CD4-positive, alpha-beta T cell treated with Interleukin-15 for 1 hour (primary cell): ENCODE measurements around the gene CABP7.

ENCODE experiments used
- DNase-seq: peaks from one replicate; pipeline ENCODE4 v3.0.0-alpha.2; 2020

CABP7 gene

DNA sequence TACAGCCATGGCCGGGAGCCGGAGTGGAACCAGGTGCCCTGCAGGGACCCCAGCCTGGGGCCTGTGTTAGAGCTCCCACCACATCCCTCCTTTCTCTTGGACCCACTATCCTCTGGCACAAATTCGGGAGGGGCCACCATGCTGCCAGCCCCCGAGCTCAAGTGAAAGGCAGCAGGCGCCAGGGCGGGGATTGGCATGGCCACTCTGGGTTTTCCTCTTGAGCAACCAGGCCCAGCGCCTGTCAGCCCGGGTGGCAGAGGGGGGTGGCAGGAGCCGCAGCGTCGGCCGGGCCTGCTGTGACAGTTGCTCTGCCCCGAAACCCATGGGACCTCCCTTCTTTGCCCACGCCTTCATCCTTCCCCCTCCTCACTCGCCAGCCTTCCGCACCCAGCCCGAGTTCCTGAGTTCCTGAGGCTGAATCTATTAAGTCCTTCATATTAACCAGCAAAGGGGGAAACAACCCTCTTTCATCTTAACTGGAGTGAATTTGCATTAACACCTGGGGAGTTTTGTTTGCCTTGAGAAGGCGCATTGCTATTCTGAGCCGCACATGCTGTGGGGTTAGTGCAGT, 16.8 kb upstream of the CABP7 start:
- no peak for DNase-seq

DNA sequence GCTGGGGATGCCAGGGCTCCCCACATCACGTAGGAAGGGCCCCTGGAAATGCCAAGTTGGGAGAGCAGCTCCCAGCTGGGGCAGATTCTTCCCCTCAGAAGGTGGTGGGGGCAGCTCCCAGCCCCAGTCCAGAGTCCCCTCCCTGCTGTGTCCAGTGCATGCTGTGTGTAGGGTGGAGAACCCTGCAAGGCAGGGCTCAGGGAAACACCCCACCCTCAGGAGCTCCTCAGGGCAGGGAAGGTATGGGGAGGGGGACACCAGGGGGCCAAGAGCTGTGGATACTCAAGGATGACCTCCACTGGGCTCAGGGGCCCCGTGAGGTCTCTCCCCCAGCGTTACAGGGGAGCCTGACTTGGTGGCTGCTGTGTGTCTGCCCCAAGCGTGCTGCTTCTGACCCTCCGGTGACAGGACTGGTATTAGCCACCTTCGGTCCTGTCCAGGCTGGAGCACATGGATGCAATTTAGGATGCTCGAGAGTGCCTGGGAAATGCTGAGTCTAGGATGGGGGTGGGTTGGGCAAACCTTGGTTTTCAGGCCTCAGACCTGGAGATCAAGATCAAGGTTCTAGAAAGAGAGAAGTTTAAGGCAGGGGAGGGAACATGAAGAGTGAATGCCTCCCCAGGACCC, 16.1 kb upstream of the CABP7 start:
- DNase-seq: no peak

DNA sequence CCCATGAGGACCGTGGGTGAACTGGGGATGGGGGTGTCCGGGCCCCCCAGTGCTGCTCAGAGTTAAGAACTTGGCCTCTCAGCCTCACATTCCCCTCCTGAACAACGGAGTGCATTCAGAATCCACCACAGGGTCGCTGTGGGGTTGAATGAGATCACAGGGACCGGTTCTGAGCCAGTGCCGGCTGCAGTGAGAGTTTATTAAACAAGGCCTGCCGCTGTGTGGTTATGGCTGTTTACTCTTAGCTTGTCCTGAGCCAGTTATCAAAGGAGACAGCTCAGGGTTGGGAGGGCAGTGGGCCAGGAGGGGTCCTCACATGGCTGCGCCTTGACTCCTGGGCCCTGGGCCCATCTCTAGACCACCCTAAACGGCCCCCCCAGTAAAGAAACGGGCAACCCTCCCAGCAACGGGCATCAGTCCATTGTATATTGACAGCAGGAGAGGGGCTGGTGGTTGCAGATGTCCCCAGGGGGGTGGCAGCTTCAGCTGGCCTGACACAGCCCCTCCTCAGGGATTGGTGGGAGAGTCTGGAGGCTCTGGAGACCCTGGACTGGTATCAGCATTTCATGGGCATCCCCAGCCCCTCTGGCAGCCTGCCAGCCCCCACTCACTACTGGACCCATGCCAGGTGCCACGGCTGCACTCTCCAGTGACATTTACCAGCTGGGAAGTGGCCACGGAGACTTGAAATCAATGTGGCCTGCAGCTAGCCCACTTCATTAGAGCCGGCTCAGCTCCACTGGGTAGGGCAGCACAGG, 15.1 kb upstream of the CABP7 start:
- no peak for DNase-seq

DNA sequence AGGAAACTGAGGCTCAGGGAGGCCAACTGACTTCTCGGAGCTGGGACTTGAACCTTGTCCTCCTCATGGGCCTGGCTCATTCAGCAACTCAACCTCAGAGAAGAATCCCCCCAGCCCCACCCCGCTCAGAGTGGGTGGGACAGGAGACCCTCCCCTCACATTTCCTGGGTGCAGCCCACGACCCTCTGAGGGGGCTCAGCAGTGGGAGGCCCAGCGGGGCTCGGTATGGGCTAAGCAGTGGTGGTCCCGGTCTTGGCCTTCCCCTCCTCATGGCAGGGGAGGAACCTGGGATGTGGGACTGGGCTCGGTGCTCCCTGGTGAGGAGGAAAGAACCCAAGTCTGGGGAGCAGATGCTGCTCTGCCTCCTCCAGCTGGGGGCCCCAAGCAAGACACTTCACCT, 14.2 kb upstream of the CABP7 start:
- no peak for DNase-seq

DNA sequence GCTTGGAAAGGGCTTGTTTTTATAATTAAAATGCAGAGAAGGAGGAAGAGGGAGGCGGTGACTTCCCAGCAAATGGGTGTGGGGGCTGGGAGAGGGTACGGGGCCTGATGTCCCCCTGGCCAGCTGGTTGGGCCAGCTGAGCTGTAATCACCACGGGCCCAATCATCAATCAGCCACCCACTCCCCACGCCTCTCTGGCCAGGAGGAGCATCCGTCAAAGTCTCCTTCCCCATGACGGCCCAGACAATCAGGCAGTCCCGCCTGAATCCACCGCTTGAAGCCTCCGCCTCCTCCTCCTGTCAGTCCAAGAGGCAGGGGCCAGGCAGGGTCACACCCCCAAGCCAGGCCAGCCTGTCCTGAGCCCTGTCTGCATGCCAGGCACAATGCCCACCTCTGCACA, 13.3 kb upstream of the CABP7 start:
- DNase-seq: no peak

DNA sequence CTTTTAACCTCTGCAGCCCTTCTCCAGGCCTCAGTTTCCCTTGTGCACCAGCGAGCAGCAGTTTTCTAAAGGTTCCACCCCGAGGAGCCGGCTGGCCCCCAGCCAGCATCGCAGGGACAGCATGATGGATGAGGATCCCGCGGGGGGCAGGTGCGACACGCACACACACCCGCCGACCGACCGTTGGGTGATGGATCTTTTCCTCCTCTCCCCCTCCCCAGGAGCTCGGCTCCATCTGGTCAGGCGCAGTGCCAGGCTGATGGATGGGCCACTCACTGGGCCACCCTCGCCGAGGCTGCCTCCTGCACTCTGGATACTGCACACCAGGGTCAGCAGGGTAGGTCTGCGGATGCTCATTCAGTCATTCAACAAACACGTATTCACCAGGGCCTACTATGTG, 12.8 kb upstream of the CABP7 start:
- no peak for DNase-seq

DNA sequence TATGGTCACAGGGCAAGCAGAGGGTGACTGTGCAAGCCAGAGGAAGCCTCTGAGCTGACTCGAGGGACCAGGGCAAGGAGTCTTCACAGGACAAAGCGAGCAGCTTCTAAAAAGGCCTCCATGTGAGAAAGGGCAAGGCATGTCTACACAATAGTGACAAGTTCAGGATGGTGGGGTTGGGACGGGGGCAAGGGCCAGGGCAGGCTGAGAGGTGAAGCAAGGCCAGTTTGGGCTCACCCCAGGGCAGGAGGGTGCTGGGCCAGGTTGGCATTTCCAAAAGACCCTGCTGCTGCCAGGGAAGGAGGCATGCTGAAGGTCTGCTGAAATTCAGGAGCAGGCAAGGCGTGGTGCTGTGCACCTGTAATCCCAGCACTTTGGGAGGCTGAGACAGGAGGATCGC, 12.3 kb upstream of the CABP7 start:
- no peak for DNase-seq

DNA sequence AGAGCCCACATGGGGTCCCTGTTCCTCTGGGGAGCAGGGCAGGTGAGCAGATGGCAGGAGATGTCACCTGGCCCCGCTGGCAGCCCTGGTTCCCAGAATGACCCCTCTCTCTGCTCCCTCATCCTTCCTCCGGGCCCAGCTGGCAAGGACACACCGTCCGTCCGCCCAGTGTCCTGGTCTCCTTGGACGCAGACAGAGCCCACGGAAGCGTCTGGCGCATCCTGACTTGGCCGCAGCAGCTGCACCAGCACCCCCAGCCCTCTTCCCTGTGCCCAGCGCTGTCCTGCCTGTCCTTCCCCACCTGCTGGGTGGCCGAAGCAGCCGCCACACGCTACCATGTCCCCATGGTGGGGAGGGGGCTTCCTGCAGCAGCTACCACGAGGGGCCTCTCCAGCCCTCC, 9.6 kb upstream of the CABP7 start:
- DNase-seq: no peak

DNA sequence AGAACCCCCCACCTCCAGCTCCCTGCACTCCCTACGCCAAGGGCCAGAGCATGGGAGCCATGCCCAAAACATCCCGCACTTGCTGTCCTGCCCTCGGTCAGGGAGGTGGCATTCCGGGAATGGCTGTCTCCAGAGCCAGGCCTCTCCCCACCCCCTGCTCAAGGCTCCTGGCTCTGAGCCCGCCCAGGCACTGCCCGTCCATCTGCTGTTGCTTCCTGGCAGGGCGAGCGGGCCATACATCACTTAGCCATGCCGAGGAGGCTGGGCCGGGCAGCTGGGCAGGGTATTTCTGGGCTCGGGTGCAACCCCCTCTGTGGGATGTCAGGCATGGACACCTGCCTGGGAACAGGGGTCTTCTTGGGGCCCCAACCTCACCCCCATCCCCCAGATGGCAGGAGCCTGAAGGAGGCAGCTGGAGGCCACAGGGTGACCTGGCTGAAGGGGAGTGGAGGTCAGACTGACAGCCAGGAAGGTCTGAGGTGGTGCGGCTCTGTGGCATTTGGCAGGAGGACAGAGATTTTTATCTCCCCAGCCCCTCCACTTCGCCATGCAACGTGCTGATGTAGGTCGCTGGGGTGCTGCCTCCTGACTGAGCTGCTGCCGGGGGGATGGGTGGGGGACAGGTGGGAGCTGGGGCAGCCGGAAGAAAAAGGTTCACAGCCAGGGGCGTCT, 8.7 kb upstream of the CABP7 start:
- DNase-seq: no peak

DNA sequence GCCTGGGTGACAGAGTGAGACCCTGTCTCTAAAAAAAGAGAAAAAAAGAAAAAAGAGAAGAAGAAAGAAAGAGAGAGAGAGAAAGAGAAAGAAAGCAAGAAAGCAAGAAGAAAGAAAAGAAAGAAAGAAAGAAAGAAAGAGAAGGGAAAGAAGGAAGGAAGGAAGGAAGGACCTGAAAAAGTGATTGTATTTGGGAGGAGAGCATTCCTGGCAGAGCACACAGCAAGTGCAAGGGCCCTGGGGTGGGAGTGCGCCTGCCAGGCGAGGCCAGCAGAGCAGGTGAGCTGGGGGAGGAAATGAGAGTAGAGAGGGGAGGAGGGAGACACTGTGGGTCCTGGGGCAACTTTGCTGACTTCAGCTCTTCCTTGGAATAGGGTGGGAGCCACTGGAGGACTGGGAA, 7.7 kb upstream of the CABP7 start:
- no peak for DNase-seq

DNA sequence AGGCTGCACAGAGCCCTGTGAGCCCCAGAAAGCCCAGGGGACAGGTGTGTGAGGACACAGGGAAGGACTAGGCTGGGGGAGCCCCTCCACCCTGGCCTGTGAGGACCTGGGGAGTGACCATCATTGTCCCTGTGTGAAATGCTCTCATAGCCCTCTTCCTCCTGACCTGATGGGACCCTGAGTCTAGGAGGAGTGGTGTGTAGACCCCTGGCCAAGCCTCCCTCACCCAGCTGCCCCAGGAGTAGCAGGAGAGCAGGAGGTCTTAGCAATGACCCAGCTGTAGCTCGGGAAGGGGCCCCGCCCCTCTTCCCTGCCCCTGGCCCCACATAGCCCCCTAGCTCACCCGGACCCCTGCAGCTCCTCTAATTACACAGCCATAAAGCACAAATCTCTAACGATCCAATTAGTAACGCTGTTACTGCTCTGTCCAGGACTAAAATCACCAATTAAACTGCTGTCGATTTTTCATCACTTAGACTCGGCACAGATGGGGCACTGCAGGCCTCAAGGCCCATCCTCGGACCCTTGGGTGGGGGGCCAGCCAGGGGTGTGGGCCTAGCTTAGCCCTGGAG, 6.6 kb upstream of the CABP7 start:
- no peak for DNase-seq

DNA sequence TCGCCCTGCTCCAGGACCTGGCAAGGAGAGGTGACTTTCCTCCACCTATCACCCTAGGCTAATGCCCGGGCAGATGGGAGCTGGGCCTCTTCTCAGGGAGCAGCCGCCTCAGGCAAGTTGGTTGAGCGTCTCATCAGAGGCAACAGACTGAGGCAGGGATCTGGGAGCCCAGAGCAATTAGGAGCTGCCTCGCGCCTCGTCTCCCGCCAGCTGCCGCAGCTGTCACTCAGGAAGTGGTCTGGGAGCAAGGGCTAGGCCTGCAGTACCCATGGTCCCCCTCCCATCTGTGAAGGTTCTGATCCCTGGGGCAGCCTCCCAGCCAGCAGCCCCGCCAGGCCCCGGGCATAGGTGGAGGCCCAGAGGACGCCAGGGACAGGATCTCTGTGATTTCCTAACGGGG, 4.6 kb upstream of the CABP7 start:
- no peak for DNase-seq

DNA sequence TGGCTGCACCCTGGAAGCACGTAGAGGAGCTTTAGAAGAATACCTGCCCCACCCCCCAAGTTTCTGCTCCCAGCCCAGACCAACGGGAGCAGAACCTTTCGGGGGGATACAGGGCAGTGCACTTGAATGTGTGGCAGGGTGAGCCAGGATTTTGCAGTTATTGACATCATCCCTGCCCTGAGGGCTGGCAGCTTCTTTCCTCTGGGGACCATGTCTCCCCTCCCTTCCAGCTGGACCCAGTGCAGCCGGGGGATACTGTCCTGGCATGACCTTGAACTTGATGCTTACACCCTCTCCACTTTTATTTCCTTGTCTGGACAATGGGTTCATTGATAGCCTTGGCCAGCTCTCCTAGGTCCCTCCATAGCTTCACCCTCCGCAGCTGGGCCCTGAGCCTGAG, 4.1 kb upstream of the CABP7 start:
- no peak for DNase-seq

DNA sequence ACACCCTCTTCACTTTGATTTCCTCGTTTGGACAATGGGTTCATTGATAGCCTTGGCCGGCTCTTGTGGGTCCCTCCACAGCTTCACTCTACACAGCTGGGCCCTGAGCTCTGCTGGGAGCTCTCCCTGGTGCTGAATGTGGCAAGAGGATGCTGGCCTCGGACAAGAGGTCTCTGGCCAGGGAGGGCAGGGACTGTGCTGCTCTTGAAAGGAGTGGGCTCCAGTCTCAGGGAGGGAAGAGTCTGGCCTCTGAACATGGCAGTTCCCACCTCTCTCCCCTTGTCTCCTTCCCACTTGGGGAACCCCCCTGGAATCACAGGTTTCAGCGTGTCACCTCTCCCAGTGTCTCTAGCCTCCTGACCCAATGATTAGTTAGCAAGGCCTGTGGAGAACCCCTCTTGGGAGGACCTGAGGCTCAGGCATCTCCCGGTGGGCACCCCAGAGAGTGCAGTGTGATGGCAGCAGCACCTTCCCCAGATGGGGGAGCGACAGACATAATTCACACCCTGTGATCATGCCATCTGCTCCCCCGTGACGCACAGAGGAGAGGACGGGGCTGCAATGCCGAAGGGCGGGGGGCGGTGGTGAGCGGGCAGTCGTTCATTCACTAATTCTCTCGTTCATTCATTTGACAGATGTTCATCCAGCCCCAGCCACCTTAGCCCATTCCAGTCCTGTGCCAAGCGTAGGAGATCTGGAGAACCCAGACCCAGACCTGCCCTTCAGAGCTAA, 2.8 kb upstream of the CABP7 start:
- DNase-seq: no peak

DNA sequence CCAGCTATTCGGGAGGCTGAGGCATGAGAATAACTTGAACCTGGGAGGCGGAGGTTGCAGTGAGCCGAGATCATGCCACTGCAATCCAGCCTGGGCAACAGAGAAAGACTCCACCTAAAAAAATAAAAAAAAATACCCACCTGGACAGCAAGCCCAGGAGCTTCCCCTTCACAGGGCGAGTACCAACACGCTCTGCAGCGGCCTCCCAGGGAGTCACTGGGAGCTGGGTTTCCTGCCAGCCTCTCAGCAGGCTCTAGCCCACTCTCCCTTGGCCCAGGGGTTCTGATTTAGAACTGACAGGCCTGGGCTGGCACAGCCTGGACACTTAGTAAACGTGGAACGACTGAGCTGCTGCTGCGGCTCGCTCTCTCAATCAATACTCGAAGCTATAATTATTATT, 2.0 kb upstream of the CABP7 start:
- DNase-seq: no peak

DNA sequence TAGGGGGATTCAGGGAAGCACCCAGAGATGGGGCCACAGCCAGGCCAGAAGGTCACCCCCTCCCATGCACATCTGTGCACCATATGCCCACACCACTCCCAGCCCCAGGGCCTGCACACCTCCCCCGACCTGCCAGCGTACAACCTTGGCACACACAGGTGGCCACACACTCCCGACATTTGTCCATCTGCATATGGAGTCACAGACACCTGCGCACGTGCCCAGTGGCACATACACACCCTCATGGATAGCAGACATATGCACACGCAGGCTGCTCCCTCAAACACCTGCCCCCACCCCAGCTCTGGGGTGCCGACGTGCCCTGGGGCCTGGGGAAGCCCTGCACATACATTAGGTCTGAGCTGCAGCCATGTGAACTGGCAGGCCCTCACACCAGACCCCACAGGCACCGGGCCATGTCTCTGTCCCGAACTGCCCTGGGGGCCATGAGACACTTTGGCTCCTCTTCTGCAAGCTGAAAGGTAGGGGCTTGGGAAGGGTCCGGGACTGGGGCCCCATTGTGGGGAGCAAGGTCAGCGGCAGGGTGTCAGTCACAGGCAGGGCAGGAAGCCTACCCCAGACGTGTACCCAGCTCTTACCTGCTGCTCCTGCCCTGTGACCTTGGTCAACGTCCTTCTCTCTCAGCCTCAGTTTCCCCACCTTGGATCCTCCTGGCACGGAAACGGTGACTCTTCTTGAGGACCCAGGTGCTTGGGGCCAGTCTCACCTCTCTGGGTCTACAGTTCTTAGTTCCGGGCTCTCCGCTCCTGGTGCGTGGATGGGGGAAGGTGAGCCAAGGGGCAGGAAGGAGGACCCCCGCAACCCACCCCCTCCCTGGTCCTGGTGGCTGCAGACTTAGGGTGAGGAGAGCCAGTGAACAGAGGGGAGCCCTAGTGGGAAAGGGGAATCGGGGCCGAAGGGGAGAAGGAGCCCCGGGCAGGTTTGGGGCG, 579 bp upstream of the CABP7 start:
- DNase-seq: no peak

DNA sequence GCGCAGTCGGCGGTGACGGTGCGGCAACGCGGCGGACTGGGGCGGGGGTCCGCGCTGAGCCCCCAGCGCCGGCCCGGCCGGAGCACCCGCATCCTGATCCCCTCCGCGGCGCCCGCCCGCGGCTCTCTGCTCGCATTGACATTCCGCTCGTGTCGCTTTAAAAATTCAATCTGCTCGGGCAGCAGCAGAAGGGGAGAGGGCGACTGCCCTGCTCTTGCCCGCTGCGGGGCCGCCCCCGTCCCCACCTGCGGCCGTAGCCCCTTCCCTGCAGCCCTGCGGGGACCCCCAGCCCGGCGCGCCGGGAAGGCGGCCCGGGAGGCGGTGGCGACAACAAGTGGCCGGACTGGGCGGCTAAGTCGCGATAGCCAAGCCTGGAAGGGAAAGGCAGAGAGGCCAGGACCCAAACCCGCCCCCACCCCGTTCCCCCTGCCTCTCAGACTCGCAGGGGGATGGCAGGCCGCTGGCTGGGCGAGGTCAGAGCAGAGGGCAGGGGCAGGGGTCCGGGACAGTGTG, 1.1 kb downstream of the CABP7 start:
- DNase-seq: no peak

DNA sequence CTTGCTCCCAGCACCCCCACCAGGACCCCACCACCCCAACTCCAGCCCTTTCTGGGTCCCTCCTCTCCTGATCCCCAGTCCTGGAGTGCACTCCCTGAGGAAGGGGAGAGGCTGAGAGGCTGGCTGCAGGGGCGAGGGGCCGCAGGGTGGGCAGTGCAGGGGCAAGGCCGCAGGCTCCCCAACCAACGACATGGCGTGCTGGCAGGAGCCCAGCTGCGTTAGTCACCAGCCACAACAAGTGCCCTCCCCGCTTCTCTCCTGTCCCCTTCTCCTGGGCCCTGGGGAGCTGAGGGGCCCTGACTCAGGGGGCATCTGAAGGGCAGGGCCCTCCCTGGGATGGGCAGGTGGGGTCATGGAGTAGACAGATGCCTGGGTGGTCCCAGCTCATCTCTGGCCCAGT, 2.3 kb downstream of the CABP7 start:
- no peak for DNase-seq

DNA sequence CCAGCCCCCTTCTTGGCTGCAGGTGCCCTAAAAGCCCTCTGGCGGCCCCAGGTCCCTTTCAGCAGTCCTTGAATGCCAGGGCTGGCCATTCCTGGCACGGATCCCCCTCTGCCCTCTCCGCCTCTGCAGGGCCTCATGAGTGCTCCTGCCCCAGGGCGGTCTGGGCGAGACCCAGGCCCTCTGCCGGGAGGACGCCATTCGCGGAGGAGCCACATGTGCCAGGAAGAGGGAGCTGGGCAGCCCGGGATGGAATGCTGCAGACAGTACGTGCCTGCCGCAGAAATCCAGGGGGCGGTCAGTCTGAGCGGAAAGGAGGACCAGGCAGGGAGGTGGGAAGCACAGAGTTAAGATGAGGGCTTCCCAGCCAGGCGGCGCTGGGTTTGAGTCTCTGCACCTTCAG, 2.8 kb downstream of the CABP7 start:
- DNase-seq: no peak

DNA sequence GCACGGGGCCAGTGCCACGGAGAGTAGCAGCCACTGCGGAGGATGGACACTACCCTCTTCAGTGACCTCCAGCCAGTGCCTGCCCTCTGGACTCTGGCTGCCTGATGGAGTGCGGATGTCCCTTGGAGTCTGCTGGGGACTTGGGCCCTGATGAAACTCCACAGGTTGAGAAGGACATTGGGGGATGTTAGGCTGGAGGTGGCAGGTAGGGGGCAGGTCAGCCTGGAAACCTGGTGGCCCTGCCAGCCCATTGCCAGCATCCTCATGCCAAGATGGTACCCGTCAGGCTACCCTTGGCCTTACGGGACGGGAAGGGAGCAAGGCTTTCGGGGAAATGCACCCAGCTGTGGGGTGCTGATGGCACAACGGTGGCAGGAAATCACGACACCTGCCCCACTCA, 4.0 kb downstream of the CABP7 start:
- no peak for DNase-seq

DNA sequence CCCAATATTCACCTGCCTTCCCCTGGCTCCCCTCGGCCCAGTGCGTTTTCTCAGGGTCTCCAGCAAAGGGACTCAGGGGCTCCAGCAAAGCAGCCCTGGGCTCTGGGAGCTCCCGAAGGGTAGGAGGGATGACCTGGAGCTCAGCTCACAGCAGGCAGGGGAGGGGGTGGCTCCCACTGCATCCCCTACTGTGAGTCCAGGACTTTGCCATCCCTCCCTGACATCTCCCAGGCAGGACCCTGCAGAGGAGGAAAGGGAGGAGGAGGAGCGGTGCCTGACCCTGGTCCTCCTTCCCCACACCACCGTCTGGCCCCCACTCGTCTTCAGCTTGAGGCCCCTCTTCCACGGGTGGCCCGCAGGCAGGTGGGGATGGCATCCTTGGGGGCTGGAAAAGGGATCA, 5.0 kb downstream of the CABP7 start:
- no peak for DNase-seq

DNA sequence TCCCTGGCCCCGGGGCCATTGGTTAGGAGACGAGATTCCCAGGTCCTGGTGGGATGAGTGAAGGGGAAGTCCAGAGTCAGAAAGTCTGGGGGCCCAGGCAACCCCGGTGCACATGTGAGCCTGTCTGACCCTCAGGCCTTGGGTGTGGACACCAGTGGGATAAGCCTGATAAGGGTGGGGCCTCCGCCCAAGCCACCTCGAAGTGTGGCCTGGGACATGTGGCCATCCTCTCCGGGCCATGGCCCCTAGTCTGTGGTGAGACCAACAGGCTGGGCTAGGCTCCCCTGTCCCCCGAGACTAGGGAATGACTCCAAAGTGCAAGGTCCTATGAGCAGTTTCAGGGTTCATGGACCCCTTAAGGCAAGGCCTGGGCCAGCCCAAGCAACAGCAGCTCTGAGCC, 6.3 kb downstream of the CABP7 start:
- DNase-seq: no peak
